HG02571 (cell line): ENCODE data around the gene AGAP1.

Experiments used
- ATAC-seq: cut with Tn5 transposase; IDR thresholded peaks from one replicate; pipeline ENCODE4 v1.9.1; 2021; ENCODE audit warnings: mild to moderate bottlenecking, moderate library complexity; ENCODE audit not compliant: unreplicated experiment

AGAP1 gene

DNA sequence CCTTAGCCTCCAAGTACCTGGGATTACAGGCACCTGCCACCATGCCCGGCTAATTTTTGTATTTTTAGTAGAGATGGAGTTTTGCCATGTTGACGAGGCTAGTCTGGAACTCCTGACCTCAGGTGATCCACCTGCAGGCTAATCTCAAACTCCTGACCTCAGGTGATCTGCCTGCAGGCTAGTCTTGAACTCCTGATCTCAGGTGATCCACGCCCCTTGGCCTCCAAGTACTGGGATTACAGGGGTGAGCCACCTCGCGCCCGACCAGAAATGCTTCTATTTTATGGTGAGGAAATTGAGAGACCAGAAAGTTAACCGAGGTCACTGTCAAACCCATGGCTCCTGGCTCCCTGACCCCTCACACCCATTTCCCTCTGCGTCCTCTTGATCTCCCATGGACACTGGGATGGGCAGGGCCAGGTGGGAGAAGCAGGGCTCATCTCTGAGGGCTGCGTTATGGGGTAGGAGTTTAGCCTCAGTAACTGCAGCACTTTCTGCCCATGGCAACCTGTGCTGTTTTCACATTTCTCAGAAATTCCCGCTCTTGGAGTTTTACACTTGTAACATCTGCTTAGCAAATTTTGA, 210.0 kb downstream of the AGAP1 start:
- no peak for ATAC-seq

DNA sequence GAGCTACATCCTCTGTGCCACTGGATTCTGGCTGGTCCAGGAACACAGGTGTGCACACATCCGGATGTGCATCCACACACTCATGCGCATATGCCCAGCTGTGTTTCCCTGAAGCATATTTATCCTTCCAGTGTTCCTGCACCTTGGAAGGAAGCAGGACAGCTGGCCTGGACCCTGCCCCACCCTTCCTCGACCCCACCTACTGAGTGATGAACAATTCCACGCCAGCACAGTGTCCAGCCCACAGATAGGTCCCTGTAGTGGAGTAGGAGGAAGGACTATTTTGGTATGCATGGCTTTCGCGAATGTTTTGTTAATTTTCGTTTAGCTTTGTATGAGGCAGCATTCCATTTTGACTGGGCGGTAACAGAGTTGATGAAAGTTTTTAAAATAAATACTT, 211.5 kb downstream of the AGAP1 start:
- ATAC-seq: no peak

DNA sequence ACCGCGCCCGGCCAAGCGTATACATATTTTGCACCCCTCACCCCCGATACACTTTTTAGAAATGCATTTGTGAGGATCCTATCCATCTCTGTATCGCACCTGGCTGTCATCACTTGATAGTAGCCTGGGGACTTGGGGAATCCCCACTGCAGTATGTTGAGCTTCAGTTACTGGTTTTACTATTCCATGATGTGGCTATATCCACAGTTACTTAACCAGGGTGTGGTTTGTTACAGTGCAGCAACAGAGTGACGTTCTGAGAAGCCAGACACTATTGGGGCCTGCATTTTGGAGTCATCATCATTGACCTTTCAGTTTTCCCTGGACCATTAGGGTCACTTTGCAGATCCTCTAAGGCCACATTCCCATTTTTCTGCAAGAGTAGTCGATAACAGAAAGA, 212.7 kb downstream of the AGAP1 start:
- no peak for ATAC-seq

DNA sequence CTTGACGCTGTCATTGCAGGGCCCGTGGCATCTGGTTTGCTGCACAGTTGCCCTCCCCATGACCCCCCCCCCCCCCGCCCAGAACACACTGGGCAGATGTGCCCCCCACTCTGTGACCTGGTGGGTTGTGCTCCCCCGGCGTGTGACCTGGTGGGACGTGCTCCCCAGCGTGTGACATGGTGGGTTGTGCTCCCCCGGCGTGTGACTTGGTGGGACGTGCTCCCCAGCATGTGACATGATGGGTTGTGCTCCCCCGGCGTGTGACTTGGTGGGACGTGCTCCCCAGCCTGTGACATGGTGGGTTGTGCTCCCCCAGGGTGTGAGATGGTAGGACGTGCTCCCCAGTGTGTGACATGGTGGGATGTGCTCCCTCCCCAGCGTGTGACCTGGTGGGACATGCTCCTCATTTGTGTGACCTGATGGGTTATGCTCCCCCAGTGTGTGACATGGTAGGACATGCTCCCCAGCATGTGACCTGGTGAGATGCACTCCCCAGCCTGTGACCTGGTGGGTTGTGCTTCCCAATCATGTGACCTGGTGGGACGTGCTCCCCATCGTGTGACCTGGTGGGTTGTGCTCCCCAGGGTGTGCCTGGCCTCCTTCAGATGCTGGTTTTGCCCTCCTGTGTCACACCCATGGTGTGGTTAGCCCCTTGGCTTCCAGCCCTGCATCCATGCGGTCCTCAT, 213.7 kb downstream of the AGAP1 start:
- no peak for ATAC-seq

DNA sequence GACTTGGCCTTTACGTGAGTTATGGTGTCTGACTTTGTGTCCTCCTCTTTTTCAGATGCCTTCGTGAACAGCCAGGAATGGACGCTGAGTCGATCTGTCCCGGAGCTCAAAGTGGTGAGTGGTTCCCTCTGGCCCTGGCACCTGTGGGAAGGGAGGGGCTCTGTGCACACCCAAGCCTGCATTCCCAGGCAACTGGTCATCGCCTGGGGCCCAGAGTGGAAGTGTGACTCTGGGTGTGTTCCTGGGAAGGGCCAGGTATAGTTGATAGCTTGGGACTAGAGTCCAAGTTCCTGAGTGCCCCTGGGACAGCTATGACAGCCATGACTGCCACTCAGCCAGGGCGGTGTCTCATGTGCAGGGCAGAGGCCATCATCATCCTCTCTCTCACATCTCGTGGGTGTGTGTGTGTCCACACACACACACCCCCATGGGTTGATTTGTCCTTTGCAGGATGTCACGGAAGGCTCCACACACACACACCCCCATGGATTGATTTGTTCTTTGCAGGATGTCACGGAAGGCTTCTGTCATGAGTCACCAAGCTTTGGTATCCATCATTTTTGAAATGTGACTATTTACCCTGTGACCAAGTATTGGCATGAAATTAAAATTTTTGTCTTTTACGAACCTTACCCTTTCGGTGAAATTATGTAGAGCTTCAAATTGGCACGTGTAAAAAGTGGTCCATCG, 215.4 kb downstream of the AGAP1 start:
- ATAC-seq: no peak

DNA sequence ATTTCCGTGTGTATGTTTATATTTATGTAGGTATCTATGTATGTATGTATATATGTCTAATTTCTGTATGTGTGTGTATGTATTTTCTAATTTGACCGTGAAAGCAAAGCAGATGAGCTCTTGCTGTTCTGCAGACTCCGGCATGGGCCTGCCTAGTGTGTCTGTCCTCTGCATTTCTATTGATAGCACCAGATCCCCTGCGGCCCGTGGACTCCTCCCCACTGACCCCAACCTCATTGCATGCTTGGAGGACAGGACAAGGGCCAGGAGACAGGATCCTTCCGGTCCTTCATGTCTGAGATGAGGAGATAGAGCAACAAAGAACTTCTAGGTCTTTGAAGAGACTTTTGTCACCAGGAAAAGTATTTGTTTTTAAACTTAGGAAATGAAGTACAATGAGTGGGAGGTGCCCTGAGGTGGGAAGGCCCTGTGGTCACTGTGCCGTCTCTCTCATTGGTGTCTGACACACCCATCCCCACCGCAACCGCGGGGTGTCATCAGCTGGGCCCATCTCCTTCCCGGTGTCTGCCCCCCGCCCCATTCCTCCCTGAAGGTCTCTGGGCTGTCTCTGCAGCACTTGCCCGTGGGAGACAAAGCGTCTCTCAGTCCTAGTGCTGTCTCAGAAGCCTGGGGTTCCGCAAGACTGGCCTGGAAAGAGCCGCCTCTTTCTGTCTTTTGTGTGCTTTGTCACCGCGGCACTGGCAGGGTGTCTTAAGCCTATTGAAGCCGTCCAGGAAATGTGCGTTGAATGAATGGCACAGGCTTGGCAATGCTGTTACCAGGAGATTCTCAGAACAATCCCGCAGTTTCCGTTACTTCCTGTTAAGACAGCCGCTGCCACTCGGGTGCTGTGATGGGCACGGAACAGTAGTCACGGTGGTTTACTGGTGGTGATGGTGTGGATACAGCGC, 216.4 kb downstream of the AGAP1 start:
- ATAC-seq: no peak

DNA sequence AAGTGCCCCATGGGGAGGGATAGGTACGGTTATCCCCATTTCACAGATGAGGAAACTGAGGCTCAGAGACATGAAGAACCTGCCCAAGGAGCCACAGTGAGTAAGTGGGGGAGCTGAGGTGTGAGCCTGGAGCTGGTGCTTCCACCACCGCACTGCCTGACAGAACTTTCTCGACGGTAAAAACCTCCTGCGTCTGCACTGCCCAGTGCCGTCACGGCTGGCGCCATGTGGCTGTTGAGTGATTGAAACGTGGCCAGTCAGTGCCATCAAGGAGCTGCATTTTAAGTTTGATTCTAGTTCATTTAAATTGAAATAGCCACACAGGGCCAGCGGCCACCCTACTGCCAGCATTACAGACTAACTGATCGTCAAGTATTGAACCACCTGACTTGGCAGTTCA, 217.1 kb downstream of the AGAP1 start:
- no peak for ATAC-seq

DNA sequence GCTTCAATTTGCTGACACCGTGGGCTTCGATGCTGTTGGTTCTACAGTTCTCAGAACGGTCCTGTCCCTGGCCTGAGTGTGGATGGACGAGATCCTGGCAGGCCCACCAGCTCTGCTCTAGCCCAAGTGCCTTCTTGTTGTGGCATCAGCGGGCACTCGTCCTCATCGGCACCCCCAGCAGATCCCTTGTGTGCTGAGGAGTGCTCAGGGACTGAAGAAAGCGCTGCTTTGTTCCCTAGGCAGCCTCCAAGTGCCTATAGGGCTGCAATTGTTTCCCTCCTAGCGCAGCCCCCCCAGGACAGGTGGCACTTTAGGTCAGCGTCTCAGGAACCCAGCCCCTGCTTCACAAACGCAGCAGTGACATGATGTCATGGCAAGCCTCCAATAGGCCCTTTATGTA, 217.7 kb downstream of the AGAP1 start:
- ATAC-seq: no peak

DNA sequence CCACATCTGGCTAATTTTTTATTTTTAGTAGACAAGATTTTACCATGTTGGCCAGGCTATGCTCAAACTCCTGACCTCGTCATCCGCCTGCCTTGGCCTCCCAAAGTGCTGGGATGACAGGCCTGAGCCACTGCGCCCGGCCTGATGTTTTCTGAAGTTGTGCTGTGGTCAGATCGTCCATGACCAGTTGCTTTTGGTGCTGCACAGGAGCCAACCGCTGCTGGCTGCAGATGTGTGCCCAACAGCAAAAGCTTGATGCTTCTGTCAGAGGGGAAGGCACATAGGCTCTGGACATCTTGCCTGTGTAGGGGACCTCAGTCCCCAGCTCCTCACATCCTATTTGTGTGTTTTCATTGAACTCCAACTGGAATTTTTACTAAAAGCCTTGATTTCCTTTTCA, 218.3 kb downstream of the AGAP1 start:
- ATAC-seq: no peak

DNA sequence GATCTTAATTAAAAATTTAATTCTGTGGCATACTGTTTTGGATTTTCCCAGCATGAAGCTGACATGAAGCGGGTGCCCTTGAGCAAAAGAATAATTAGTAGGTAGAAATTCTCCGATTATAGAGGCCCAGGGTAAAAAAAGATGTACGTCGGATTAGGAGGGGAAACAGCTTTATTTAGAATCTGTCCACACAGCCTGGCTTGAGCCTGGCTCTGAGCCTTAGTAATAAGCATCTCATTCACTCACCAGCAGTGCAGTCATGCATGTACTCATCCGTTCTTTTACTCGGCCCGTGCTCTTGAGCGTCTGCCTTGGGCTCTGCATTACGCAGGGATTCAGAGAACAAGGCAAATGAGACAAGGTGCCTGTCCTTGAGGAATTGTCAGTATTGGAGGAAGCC, 219.3 kb downstream of the AGAP1 start:
- ATAC-seq: no peak

DNA sequence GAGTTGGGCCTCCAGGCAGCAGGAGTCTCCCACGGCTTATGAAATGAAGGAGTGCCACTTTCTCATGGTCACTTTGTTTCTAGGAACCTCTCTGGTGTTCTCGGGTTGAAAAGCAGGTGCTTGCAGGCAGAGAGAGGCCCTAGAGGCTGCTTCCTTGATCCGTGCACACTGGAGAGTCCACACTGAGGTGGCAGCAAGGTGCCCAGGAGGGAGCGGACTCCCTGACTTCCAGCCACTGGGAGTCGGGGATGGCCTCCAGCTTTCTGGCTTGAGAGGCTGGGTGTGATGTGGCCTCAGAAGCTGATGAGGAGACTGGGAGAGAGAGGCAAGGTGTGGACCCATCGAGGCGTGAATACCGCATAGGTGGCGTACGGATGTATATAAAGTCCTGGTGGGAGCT, 221.8 kb downstream of the AGAP1 start:
- ATAC-seq: no peak

DNA sequence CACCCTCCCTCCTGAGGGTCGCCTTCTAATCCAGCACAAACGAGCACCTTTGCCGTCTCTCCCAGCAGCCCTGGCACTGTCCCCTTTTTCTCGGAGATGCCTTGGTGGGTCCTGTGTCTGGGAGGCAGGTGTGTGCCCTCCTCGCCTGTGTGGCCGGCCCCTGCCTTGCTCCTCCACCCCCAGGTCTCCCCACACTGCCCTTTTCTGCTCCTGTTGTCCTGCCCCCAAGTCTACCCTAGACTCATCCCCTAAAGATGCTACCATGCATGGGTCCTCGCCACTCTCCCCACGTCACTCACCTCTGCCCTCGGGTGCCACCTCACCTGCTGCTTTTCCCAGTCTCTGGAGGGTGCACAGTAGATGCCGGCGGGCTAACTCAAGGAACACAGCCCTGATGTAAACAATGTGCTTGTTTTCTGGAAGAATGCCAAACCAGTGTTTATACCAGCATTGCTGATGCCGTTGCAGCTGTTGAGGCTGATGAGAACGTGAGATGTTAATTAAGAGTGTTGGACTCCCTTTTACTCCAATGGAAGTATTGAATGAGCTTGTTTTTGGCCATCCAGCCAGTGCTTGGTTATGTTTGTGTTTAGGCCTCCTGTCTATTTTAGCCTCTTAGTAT, 223.1 kb downstream of the AGAP1 start:
- no peak for ATAC-seq

DNA sequence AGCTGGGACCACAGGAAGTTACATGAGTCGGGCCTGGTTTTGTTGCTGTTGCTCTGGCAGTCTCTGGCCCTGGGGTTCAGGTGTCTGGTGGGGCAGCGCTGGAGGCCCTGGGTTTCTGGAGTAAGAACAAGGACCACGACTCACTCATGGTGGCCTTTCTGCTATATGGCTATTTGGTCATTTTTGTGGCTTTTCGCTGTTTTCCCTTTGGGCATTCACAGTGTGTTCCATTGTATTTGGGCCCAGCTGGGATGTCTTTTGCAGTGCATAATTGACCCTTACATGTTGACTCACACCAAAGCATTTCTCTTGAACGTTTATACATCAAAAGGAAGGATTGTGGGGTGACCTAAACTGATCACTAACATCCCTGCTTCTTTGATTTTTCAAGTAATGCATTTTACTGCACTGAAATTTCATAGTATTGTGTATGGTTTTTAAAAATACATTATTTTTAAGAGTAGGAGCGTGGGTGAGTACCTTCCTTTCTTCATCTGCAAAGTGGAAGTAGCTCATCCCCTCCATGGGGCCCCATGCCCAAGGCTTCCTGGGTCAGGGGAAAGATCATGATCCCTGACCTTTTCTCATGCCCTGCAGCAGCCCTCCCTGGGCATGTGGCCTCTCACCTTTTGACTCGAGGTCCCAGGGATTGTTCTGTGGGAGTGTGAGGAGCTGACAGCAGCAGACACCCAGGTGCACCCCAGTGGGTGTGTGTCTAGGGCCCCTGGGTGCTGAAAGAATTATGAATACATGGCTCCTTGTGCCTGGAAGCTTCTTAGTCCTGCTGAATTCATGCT, 225.5 kb downstream of the AGAP1 start:
- no peak for ATAC-seq

DNA sequence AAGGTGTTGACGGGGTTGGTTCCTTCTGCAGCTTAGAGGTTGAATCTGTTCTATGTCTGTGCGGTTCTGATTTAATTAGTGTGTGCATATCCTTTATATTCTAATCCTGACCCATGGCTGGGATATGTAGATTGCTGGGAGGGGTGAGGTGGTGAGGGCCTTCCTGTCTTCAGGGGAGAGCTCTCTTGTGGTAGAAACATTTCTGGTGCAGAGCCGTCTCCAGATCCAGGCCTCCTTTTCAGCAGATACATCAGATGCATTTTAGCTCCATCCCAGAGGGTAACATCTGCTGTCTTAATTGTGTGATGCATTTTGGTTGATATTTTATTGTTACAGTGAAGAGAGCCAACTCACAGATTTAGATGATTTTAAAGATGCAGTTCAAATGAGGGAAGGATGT, 227.8 kb downstream of the AGAP1 start:
- no peak for ATAC-seq

DNA sequence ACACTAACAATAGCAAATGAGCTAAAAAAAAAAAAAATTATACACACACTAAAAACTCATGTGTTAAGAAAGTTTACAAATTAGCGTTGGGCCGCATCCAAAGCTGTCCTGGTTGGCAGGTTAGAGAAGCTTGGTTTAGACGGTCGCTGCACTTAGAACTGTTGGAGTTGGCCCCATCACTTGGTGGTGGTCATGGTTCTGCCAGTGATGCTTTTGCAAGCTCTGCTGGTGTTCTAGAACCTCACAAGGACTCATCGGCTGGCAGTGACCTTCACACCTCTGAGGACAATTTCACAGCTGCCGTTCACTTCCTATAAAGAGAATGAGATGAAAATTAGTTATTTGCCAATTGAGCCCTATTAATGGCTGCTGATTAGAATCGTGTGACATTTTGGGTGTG, 229.0 kb downstream of the AGAP1 start:
- no peak for ATAC-seq

DNA sequence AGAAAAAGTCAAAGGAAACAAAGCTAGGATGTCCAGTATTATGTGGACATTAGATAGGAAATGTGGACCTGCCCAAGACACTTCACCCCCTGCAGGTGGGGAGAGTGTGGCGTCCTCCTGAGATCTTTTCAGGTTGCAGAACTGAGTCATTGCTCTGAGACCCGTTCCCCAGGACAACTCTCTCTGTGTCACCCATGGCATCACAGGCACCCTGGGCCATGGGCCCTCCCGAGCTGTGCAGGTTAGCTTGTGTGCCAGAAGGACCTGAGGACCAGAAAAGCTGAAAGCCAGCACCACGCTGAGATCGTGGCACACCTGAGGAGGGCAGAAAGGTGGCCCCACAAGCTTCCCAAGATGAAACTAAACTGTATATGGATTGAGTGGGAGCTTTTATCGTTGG, 229.5 kb downstream of the AGAP1 start:
- ATAC-seq: no peak

DNA sequence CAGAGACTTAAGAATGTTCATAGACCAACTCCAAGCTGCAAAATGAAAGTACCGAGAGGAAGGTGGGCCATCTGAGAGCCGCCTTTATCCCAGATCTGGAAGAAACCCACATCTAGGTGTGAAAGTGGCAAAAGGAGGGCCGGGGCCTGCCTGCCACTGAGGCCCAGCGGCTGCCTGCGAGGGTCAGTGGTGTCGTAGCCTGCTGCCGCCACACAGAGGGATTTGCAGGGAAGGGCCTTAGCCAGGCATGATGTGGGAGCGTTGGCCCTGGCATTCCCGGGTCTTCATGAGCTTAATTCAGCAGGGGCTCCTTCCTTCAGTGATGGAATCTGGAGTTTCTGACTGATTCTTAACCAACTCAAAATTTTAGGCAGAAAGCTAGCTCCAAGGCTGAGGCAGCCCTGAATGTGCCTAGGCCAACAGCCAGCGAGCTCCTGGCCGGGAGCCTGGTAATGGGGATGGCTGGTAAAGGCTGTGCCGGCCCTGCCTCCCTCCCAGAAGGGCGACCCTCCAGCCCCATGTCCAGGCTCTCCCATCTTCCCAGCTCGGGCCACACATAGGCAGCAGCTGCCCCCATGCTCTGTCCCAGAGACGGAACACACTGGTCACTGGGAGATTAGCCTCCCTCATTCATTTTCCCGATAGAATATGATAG, 230.1 kb downstream of the AGAP1 start:
- no peak for ATAC-seq

DNA sequence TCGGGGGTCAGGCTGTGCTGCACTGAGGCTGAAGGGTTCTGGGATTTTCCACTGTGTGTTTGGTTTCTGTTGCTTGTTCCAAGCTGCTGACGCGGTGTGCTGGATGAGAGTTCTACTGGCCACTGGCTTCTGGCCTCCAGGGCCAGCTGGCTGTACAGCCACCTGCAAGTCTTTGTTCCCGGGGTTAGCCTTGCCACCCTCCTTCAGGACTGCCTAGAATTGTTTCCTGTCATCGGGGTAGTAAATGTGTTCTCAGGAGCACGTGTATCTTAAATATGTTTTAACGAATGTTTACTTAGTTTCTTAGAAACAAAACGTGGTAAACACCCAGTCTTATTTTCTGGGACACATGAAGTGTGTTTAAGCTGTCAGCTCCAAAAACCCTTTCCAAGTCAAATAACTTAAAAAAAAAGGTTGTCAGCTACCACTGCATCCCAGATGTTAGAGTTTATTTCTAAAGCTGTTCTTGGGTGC, 231.2 kb downstream of the AGAP1 start:
- ATAC-seq: no peak

DNA sequence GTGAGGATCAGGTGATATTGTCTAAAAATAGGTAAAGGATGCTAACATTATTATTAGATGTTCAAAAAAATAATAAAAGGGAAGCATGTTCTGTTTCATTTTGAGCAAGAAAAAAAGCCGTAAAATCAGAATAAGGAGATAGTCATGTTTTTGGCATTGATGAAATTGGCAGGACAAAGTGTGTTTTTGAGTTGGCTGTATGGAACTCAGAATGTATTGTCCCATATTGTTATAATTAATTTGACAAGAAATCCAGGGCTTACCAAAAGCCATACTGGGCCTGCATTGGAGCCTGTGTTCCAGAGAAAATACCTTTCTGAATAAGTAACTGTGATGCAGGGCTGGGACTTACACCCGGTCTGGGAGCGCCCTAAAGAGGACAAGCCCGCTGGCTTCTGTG, 232.0 kb downstream of the AGAP1 start:
- no peak for ATAC-seq

DNA sequence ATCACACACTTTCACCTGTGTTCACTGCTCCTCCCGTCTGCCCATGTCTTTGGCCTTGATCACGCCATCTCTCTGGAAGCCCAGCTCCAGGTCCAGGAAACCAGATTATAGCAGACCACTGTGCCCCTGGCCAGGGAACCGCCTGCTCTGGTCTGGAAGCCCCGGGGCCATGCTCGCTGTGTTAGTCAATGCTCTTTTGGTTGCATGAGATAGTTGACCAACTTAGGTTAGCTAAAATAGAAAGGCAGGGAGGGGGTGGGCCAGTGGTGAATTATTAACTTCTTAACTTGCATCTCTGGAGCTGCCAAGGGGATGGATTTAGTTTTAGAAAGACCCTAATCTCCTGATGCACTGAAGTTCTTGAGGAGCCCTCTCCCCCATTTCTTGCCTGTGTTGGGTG, 232.7 kb downstream of the AGAP1 start:
- ATAC-seq: no peak
